NCI-H146 (cell line): ENCODE results near the gene ADGB.
"Not testable (repeated sequence)": the region's sequence is repeated elsewhere in the genome, so short reads cannot be mapped to it uniquely, and the experiment has no call there.

Experiments used
- DNase-seq: peaks from one replicate; lab custom pipeline; 2025; lab: John Stamatoyannopoulos, UW

ADGB gene

DNA sequence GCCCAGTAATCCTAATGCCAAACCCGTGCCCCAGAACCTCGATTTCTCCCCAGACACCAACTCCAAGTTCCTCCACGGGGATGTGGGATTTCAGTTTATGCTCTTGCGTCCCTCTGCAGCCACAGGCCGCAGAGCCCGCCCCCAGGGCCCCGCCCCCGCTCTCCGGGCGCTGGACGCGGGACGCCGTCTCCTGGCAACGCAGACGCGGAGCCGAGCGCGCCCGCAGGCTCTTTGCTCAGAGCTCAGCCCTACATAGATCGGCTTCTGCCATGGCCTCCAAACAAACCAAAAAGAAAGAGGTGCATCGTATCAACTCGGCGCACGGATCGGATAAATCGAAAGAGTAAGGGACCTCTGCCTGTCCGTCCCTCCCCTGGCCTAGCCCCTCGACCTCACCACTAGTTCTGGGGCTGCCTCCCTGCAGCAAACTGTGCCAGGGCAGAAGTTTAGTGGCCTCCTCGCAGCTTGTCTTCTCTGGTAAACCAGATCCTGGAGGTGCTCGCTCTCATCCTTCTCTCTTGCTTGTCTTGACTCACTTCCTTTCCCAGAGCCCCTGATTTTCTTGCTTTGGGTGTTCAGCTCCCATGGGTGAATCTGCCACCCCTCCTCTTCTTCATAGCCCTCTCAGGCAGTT, at the start of gene ADGB:
ADGB (plus strand) TSS at position 201 of the 634 bp plus-strand sequence; CDS start at position 270, 69 bp downstream.
- peak; percentile 57 for DNase-seq

DNA sequence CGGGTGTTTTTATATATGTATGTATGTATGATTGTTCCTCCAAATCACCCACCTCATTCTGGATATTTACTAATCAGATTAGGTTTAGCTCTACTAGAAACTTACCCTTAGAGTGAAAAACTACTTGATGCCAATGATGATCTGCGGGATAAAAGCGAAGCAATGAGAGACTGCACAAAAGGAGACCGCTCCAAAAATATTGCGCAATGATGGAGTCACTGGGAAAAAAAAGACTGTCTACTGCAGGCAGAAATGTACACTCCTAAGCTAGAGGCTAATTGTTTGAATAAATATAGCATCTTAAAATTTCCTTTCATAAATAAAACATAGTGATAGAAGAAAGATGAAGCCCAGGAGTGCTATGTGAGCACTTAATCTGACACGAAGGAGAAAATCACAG, 47.9 kb upstream of the ADGB start:
- no peak for DNase-seq

DNA sequence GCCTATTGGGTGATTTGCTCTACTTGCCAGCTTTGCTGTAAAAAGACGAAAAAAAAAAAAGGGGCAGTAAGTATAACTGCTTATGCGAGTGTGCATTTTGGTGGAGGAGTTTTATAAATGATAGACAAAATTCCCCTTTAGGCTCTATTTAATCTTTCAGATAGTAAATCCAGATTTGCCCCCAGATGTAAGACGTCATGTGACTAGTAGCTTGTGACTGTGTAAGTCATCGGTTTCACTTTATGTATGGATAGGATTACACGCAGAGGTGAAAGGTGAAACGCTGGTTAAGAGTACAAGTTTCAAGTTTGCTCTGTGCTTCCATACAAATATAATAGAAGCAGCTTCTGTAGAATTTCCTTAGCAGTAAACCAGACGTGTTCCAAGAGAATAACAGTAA, 47.2 kb upstream of the ADGB start:
- DNase-seq, result no peak

DNA sequence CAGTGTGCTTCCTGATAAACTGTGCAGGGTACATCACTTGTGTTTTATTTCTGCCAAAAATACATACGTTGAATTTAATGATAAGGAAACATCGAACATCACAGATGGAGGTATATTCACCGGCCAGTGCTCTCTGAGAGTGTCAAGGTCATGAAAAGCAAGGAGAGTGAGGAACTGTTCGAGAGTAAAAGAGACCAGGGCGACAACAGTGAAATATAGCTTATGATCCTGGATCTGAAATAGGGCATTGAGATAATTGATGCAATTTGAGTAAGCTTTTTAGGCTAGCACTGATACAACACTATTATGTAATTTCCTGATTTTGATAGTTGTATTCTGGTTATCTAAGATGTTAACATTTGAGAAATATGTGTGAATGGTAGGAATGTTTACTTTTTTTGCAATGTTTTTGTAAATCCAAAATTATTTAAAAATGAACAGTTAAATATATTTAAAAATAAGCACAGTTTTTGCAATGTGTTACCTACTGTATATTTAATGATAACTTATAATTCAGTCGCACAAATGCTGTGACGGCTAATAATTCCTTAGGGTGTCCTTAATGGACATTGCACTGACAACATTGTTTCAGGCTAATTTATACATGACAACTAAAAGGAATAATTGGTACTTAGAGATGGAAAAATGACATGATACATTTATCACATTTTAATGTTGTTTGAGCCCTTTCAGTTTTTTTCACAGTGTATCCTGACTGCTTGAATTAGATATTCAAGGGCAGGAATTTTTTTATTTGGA, 45.2 kb upstream of the ADGB start:
- no peak for DNase-seq

DNA sequence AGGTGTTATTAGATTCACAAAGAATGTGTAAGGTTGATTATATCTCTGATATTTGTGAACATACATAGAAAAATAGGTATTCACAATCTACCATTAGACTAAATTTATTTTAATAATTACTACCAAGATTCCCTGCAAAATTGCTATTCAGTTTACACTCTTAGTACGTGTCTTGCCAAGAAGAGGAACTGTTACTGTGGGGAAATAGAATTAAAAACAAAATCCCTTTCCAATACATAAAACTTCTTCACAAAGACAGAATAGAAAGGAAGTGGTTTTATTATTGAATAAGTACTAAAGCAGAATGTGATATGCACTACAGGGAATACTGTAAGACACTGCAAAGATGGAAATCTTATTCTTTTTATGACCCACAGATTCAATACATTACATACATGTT, 38.2 kb upstream of the ADGB start:
- DNase-seq, result no peak

DNA sequence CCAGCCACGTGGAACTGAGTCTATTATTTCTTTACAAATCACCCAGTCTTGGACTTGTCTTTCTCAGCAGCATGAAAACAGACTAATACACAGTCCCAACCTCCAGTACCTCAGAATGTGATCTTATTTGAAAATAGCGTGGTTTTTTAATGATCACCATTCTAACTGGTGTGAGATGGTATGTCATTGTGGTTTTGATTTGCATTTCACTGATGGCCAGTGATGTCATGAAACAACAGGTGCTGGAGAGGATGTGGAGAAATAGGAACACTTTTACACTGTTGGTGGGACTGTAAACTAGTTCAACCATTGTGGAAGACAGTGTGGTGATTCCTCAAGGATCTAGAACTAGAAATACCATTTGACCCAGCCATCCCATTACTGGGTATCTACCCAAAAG, 32.1 kb upstream of the ADGB start:
- DNase-seq, result not testable (repeated sequence)

DNA sequence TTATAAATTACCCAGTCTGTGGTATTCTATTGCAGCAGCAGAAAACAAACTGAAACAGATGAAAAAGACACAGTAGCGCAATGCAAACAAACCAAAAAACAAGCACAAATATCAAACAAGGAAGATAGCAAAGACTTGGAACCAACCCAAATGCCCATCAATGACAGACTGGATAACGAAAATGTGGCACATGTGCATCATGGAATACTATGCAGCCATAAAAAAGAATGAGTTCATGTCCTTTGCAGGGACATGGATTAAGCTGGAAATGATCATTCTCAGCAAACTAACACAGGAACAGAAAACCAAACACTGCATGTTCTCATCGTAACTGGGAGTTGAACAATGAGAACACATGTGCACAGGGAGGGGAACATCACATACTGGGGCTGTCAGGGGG, 30.2 kb upstream of the ADGB start:
- DNase-seq, result not testable (repeated sequence)

DNA sequence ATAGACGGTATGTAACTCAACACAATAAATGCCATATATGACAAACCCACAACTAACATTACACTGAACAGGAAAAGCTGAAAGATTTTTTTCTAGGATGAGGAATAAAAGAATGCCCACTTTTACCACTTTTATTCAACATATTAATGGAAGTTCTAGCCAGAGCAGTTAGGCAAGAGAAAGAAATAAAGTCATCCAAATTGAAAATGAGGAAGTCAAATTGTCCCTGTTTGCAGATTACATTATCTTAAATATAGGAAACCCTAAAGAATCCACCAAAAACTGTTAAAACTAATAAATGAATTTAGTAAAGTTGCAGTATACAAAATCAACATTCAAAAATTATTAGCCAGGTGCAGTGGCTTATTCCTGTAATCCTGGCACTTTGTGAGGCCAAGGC, 24.6 kb upstream of the ADGB start:
- DNase-seq, result no peak

DNA sequence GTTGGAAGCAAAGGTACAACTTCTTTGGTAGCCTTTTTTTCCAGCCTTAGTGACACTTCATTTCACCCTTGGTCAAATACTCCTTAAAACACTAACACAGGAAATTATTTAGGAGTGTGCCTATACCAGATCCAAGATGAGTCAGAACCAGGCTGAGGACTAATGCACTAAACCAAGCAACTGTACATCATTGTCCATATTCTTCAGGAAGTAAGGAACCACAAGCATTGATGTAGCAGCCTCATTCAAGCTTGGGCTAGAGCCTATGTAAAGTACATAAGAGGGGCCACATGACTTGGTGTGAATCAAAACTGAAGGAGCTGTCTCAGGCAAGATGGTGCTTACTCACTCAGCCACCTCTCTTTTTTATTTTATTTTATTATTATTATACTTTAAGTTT, 20.7 kb upstream of the ADGB start:
- DNase-seq, result no peak

DNA sequence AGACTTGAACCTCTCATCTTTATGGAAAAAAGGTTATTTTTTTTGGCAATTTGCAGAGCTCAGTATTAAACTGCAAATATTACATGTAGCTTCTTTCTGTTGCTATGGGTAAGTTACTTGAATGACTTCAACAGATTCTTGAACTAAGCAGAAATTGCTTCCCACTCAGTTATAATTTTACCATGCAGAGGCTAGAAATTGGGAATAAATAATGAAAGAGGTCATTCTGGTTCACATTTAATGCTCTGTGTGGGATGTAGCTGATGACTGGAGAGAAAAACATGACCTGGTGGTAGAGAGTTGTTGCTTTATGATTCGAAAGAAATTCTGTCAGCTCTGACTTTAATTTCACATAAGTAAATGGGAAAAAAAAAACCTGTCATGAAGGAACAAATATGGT, 16.8 kb upstream of the ADGB start:
- DNase-seq, result no peak

DNA sequence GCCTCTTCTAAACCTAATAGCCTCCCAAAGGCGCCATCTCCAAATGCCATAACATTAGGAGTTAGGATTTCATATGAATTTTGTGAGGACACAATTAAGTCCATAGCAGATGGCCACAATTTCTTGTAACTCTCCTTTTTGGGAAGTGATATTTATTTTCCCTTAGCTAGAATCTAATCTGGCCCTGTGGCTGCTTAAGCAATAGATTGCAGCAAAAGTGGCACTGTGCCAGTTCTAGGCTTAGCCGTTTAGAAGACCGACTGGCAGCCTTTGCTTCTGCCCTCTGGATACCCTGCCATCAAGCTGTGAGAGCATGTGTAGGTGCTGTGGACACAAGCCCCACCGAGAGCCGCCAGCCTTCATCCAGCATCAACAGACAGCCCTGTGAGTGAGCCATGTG, 15.9 kb upstream of the ADGB start:
- DNase-seq, result no peak

DNA sequence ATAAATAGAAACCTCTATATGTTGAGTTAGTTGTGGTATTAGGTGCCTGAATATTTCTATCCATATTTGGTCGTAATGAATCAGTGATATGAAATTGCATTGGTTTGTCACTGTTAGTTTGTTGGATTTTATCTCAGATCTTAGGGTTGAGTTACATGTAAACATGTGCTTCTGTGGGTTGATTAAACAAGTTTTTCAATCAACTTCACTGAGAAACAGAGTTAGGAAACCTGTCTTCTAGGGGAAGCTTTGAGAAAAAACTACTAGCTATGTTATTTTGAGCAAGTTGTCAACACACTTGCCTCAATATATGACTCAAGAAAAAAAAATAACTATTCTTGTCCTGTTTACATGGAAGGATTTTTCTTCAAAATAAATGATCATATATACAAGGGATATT, 14.8 kb upstream of the ADGB start:
- no peak for DNase-seq

DNA sequence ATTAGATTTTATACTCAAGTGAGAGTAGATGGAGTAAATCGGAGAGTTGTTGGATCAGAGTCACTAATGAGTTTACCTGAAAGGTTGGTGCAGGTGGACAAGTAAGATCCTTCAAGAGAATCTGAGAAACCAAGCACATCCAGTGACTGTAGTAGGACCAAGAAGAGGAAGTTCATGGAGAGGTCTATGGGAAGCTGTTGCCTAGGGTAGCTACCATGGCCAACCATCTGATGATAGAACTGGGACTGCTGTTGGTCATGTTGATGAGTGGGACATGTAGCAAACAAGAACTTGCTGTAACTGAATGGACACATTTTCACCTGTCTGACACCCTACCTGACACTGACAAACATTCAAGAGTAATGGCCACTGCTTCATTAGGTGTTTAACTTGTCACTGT, 11.3 kb upstream of the ADGB start:
- DNase-seq, result no peak

DNA sequence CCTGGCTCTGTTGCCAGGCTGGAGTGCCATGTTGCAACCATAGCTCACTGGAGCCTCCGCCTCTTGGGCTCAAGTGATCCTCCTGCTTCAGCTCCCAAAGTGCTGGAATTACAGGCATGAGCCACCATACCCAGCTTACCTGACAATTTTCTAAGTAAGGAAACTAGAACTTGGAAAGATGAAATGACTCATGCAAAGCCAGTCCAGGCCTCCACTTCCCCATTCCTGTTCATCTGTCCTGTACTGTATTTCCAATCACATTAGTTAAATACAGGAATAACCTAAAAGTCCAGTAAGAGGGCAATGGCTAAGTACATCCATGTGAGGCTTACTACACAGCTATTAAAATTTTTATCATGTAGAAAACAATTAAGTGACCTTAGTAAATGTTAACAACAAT, 8.3 kb upstream of the ADGB start:
- no peak for DNase-seq

DNA sequence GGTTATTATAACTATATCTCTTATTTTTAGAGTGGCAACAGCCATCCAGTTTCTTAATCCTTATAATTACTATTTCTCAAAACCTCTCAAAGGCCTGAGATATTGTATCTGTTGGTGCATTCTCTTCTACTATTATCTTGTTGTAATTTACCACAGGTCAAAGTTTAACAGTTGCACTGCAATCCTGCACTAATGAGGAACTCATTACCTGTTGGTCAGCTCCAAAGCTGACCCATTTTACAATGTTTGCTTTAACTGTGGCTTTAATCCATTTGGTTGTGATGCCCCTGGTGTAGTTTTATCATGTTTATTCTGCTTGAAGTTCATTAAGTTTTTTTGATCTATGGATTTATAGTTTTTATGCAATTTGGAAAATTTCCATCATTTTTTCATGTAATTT, 6.3 kb upstream of the ADGB start:
- no peak for DNase-seq

DNA sequence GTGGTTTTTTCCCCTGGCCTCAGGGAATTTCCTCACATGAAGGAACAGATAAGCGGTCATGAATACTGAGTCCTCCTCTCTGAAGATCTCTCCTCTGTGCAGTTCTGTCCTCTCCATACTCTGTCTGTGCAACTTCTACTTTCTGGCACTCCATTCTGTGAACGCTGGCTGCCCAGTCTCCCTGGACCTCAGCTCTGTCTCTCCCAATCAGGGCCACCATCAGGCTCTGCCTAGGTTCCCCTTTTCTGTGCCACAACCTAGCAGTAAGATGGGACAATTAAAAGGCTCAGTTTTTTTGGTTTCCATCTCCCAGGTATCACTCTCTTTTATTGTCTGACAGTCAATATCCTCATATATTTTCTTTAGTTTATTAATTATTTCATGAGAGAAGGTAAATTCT, 4.8 kb upstream of the ADGB start:
- no peak for DNase-seq

DNA sequence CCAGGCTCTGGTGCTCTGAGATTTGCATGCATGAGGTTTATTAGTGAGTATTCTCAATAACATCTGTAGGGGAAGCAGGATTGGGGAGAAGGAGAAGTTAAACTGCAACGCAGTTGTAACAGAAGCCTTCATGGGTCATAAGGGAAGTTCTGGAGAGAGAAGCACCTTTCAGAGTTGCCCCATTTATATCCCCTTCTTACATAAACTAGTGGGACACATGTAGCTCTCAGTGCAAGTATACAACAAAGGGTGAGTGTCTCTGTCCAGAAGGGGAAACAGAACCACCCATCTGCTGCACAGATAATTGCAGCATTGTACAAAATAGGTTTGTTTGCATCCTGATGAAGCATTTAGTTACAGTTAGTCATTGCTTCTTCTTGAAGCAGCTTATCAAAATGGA, 4.3 kb upstream of the ADGB start:
- DNase-seq, result no peak

DNA sequence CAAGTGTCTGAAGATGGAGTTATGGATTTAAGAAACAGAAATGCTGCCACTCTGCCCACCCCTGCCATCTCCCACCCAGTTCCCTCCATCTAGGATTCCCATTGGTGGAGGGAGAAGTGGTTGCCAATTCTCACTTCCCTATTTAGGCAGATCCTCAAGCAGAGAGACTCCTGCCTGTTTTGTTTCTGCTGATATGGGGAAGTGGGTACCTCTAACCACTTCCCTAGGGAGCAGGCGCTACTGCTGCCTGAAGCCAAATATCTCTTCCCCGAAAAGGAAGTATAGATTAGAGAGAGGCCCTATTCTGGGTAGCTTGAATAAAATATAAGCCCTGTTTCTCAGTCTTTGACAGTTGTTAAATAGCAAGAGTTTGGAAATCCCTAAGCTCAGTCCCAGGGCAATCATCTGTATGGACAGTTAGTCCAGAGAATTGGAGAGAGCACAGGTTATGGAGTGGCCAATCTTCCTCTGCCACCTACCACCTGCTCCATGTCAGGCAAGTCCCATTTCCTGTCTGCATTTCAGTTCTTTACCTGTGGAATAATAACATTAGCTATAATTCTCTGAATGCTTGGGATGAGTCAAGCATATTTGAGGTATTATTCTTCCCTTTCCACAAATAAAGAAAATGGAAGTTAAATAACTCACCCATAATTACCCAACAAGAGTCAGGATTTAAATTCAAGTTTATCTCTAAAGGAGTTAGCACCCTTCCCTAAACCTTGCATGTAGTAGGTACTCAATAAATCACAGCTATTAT, 2.6 kb upstream of the ADGB start:
- no peak for DNase-seq

DNA sequence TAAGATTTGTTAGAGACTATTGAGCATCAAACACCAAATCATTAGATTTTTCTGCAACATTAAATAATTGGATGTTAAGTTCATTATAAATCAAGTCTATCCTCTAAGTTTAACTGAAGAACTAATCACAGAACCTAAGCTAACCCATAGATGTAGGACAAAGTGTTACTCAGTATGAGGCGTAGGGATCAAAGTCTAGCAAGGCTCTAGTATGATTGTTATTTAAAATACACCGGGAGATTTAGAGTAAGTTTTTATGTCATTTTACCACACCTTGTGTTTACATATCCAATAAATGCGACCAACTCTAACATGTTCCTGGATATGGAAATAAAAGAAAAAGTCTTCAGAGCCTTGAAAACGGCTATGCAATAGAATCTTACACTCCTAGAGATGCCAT, 2.6 kb downstream of the ADGB start:
- DNase-seq, result no peak

DNA sequence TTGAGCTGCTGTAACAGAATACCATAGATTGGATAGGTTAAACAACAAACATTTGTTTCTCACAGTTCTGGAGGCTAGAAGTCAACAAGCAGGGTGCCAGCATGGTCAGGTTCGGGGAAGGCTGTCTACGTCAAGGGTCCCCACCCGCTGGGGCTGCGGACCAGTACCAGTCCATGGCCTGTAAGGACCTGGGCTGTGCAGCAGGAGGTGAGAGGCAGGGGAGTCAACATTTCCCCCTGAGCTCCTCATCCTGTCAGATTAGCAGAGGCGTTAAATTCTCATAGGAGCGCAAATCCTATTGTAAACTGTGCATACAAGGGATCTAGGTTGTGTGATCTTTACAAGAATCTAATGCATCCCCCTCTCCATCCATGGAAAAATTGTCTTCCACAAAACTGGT, 3.8 kb downstream of the ADGB start:
- DNase-seq, result no peak

DNA sequence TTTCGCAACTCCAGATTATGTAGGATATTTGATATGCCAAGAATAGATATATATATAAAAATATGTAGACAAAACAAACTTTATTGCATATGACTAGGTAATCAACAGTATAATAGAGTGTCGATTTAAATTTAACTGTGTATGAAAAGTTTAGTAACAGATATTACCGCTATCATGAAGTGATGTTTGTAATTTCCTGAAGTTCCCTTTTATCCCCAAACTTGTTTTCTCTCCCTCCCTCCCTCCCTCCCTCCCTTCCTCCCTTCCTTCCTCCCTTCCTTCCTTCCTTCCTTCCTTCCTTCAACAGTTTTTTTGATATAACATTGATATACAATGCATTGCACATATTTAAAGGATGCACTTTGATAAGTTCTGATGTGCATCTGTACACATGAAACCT, 15.2 kb downstream of the ADGB start:
- DNase-seq, result no peak

DNA sequence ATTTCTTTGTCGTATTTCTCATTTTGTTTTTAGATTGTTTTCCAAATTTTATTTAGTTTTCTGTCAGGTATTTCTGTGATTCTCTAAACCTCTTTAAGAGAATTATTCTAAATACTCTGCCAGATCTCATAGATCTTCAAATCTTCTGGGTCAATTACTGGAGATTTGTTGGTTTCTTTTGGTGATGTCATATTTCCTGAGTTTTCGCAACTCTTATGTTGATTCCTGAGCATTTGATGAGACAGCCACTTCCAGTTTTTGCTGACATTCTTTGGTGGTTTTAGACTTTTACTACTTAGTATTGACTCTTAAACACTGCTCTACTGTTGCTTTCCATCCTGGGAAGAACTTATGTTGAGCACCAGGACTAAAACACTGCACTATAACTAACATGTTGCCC, 21.9 kb downstream of the ADGB start:
- DNase-seq, result no peak

DNA sequence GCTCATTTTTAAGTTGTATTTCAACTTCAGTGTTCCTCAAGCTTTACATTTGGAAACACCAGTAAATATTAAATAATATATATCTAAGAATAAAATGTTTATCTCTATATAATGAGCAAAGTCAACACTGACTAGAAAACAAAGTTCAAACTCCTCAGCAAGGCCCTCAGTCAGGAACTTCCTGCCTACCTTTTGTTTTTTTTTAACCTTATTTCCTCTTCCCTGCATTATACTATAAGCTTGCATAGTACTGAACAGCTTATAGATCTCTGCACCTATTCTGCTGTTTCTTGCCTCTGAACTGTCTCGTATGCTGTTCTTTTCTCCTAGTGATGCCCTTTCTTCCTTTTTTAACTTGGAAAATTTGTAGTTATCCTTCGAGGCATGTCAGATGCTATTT, 29.6 kb downstream of the ADGB start:
- no peak for DNase-seq
